Suprapubic skin (tissue), 4 donors: ENCODE measurements around the gene TEX22. TPM values are rescaled to one million over a fixed set of nuclear protein-coding genes. Genes with fewer than 3 reads are reported as not detected.

ENCODE experiments used
- DNase-seq, 2 donors: peaks; one replicate each; pipeline ENCODE4 v3.0.0-alpha.2; 2019; ENCODE audit warnings: low spot score in 2 of 2
- H3K27ac ChIP-seq: fragments of 200-600 bp; sonication (generic); one replicate; pipeline ENCODE4 v1.5.1; 2019
- H3K27me3 ChIP-seq: fragments of 200-600 bp; sonication (generic); one replicate; pipeline ENCODE4 v1.5.1; 2019
- H3K36me3 ChIP-seq: fragments of 200-600 bp; sonication (generic); one replicate; pipeline ENCODE4 v1.5.1; 2019
- H3K4me1 ChIP-seq: fragments of 200-600 bp; sonication (generic); one replicate; pipeline ENCODE4 v1.5.1; 2019
- H3K4me3 ChIP-seq: fragments of 200-600 bp; sonication (generic); one replicate; pipeline ENCODE4 v1.5.1; 2019; ENCODE audit warnings: mild to moderate bottlenecking
- H3K9me3 ChIP-seq: fragments of 200-600 bp; sonication (generic); one replicate; pipeline ENCODE4 v1.5.1; 2019
- EP300 ChIP-seq: sonication (generic); formaldehyde crosslinking; IDR thresholded peaks from one replicate; pipeline ENCODE4 v1.6.1; 2017; ENCODE audit warnings: antibody characterized with exemption
- POLR2A ChIP-seq, 2 donors: fragments of 450-650 bp; IDR thresholded peaks; one replicate each; pipeline ENCODE4 v1.6.1; 2017; ENCODE audit warnings: antibody characterized with exemption in 2 of 2, mild to moderate bottlenecking in 2 of 2, moderate library complexity in 2 of 2
- POLR2AphosphoS5 ChIP-seq, 3 donors: sonication (generic); formaldehyde crosslinking; IDR thresholded peaks; one replicate each; pipeline ENCODE4 v1.6.1; 2017; ENCODE audit warnings: antibody characterized with exemption in 3 of 3
- WGBS: methylation state at CpG from one replicate; pipeline ENCODE4 v1.1.5; 2018; 5-methylcytosine and 5-hydroxymethylcytosine counted together
- total RNA-seq, 4 donors: library from RNA; depleted of rRNA; stranded (reverse); fragments of >200 nt; gene quantifications; one replicate each; pipeline ENCODE4 v1.1.0, GENCODE V29; 2016
- TF ChIP-seq, protein P1 (sequence below), 2 donors: fragments of 200-600 bp in 1 of 2; fragments of 450-650 bp in 1 of 2; sonication (generic) in 1 of 2; IDR thresholded peaks; one replicate each; pipeline ENCODE4 v1.5.1; 2016 to 2019; ENCODE audit warnings: antibody characterized with exemption in 2 of 2, mild to moderate bottlenecking in 1 of 2, moderate library complexity in 1 of 2

Gene TEX22
- total RNA-seq, 4 donors from 2014 or later, result 0.80 TPM; not detected in 3

DNA sequence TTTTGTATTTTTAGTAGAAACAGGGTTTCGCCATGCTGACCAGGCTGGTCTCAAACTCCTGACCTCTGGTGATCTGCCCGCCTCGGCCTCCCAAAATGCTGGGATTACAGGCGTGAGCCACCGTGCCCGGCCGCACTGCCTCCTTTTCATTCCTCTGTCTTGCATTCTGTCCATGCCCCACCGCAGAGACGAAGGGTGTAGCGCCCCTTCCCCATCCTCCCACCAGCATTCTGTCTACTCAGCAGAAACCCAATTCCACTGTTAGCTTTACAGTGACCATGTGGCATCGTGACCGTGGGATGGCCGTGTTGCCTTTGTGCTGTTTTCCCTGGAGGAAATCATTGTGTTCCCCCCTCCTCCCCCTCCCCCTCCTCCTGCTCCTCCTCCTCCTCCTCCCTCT, 10.3 kb downstream of the TEX22 start:
- Histone ChIP-seq H3K4me3 (no peak overlapping the region), H3K27me3 (peaks cover 15% of the 10 kb centered on the region), H3K9me3 (no peaks in the 10 kb centered on the region), H3K36me3 (no peaks in the 10 kb centered on the region), H3K4me1 (peaks cover 11% of the 10 kb centered on the region), H3K27ac (no peak overlapping the region)
- TF ChIP-seq, protein P1, sequence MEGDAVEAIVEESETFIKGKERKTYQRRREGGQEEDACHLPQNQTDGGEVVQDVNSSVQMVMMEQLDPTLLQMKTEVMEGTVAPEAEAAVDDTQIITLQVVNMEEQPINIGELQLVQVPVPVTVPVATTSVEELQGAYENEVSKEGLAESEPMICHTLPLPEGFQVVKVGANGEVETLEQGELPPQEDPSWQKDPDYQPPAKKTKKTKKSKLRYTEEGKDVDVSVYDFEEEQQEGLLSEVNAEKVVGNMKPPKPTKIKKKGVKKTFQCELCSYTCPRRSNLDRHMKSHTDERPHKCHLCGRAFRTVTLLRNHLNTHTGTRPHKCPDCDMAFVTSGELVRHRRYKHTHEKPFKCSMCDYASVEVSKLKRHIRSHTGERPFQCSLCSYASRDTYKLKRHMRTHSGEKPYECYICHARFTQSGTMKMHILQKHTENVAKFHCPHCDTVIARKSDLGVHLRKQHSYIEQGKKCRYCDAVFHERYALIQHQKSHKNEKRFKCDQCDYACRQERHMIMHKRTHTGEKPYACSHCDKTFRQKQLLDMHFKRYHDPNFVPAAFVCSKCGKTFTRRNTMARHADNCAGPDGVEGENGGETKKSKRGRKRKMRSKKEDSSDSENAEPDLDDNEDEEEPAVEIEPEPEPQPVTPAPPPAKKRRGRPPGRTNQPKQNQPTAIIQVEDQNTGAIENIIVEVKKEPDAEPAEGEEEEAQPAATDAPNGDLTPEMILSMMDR (IDR thresholded peaks at IDR 0.05), result no peak
- TF ChIP-seq POLR2AphosphoS5 (IDR thresholded peaks at IDR 0.05) (no peak), EP300 (no peak), POLR2A (IDR thresholded peaks at IDR 0.05) (no peak)
- 85% methylated on average over 13 of the region's 13 CpGs for WGBS
- DNase-seq, result no peak

DNA sequence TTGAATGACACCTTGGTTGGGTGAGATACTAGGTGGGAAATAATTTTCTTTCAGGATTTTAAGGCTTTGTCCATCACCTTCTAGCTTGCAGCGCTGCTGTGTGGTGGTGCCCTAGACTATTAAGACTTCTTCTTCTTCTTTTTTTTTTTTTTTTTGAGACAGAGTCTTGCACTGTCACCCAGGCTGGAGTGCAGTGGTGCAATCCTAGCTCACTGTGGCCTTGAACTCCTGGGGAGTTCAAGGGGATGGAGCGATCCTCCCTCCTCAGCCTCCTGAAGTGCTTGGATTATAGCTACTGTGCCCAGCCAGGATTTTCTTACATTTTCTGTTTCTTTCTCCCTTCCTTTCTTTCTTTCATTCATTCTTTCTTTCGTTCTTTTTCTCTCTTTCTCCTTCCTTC, 11.0 kb downstream of the TEX22 start:
- H3K4me1 ChIP-seq, result peaks cover 12% of the 10 kb centered on the region
- H3K4me3 ChIP-seq, result no peak overlapping the region
- no peaks in the 10 kb centered on the region for H3K36me3 ChIP-seq
- DNase-seq, result no peak
- H3K27me3 ChIP-seq, result peaks cover 15% of the 10 kb centered on the region
- H3K9me3 ChIP-seq, result no peaks in the 10 kb centered on the region
- H3K27ac ChIP-seq, result no peak overlapping the region
- no peak for TF ChIP-seq EP300
- TF ChIP-seq POLR2A (IDR thresholded peaks at IDR 0.05), result no peak
- TF ChIP-seq, protein P1 (IDR thresholded peaks at IDR 0.05), result no peak
- TF ChIP-seq POLR2AphosphoS5 (IDR thresholded peaks at IDR 0.05), result no peak
- 82% methylated on average over 3 of the region's 3 CpGs for WGBS

DNA sequence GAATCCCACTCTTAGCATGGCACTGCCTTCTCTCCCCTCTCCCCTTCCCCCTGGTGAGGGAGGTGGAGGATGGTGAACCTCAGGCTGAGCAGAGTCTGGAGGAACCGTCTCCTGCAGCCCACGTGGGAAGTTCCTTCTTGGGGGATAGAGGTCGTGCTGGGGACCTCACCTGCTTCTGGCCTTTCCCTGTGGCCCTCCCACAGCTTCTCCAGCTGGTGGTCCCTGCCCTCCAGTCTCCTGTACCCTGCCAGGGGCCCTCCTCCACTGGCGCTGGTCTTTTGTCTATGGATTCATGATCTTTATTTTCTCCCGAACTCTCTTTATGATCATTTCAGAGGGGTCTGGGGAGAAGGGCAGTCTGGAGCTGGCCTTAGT, 12.3 kb downstream of the TEX22 start:
- H3K4me3 ChIP-seq, result peak overlapping the region; percentile 44
- H3K27ac ChIP-seq, result no peak overlapping the region
- peaks cover 22% of the 10 kb centered on the region for H3K4me1 ChIP-seq
- WGBS, result 59% methylated on average over 2 of the region's 5 CpGs
- no peaks in the 10 kb centered on the region for H3K9me3 ChIP-seq
- TF ChIP-seq POLR2AphosphoS5 (IDR thresholded peaks at IDR 0.05) (no peak), EP300 (no peak)
- H3K27me3 ChIP-seq, result peaks cover 15% of the 10 kb centered on the region
- no peak for DNase-seq
- no peaks in the 10 kb centered on the region for H3K36me3 ChIP-seq

DNA sequence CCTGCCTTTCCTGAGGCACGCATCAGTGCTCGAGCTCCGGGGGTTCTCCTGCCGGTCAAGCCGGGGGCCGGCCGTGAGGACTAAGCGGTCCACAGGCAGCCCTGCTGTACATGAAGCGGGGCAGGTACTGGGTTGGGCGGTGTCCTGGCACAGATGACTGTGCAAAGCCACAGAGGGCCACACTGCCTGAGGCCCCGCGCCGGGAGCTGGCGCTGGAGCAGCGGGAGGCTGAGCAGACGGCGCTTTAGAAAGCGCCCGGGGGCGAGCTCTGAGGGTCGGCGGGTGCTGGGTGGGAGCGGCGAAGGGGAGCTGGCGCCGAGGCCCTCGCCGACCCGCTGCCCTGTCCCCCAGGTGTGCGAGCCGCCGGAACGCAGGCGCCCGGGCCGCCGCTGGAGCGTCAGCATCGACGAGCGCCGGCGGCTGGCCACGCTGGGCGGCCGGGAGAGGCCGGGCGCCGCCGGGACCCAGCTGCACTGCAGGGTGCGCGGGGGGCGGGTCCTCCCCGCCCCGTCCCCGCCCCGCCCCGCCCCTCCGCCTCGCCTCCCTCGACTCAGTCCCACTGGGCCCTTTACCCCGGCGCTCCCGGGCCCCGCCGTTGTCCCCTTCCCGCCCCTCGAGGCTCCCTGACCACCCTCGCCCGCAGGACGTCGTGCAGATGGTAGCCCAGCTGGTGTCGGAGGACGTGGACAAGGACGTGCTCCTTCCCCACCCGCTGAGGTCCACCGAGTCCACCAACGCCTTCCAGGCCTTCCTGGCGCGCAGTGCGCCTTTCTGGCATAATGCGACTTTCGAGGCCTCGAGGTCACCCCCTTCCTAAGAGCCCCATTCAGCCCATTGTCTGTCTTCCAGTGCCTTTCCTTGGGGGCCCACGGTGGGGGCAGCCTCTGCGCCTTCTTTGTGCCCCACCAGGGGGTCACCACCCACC, 12.9 kb downstream of the TEX22 start:
- no peak overlapping the region for H3K27ac ChIP-seq
- H3K9me3 ChIP-seq, result no peaks in the 10 kb centered on the region
- peak overlapping the region; percentile 44 for H3K4me3 ChIP-seq
- DNase-seq, result peak in 1 of 2 donors; percentile 71
- no peaks in the 10 kb centered on the region for H3K36me3 ChIP-seq
- peaks cover 15% of the 10 kb centered on the region for H3K27me3 ChIP-seq
- 32% methylated on average over 20 of the region's 86 CpGs for WGBS
- TF ChIP-seq, protein P1 (IDR thresholded peaks at IDR 0.05), result no peak
- TF ChIP-seq EP300 (no peak), POLR2A (IDR thresholded peaks at IDR 0.05) (no peak), POLR2AphosphoS5 (IDR thresholded peaks at IDR 0.05) (no peak)
- H3K4me1 ChIP-seq, result peaks cover 22% of the 10 kb centered on the region

DNA sequence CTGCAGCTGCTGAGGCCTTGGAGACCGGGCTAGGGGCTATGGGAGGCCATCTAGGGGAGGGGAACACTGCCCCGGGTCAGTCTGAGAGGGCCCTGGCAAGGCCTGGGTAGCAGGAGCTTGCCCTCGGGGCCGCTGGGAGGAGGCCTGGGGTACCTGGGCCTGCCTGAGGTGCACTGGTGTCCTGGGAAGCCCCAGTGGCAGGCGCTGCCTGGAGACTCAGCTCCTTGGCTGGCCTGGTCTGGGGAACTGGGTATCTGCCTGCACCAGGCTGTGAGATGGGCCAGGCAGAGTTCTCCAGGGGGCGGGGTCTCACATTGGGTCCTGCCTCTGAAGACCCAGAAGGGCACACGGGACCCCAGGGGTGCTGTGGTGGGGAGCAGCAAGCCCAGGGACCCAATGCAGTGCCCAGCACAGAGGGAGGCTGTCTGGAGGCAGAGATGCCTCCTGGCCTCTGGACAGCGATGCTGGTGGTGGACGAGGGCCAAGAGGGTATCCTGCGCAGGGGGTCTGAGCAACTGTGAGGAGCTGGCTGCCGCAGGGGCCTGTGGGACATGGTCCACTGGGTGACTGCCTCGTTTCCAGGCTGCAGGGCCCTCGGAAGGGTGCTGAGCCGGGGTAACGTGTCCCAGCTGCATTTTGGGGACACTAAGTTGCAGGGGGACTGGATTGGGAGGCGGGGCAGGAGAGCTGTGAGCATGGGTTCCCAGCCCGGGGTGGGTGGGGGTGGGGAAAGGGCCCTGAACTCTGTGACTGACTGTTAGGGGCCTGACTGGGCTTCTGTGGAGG, 13.8 kb downstream of the TEX22 start:
- WGBS, result 83% methylated on average over 13 of the region's 17 CpGs

More for the DNA sequence above, 13.8 kb downstream of the TEX22 start:
- H3K27me3 ChIP-seq, result peaks cover 15% of the 10 kb centered on the region
- DNase-seq, result peak in 1 of 2 donors; percentile 59
- H3K27ac ChIP-seq, result no peak overlapping the region
- peak overlapping the region; percentile 44 for H3K4me3 ChIP-seq
- H3K4me1 ChIP-seq, result peaks cover 22% of the 10 kb centered on the region
- H3K9me3 ChIP-seq, result no peaks in the 10 kb centered on the region
- no peak for TF ChIP-seq POLR2A (IDR thresholded peaks at IDR 0.05)
- TF ChIP-seq, protein P1 (IDR thresholded peaks at IDR 0.05), result no peak
- TF ChIP-seq POLR2AphosphoS5 (IDR thresholded peaks at IDR 0.05), result no peak
- no peak for TF ChIP-seq EP300
- H3K36me3 ChIP-seq, result no peaks in the 10 kb centered on the region
